NCI-H345 (cell line): ENCODE measurements around the gene ADCY3.
A peak's percentile ranks its signal among the peaks of the same experiment; 100 is the strongest.

Experiments
- DNase-seq: peaks from one replicate; lab custom pipeline; 2025; lab: John Stamatoyannopoulos, UW

The ADCY3 gene

DNA sequence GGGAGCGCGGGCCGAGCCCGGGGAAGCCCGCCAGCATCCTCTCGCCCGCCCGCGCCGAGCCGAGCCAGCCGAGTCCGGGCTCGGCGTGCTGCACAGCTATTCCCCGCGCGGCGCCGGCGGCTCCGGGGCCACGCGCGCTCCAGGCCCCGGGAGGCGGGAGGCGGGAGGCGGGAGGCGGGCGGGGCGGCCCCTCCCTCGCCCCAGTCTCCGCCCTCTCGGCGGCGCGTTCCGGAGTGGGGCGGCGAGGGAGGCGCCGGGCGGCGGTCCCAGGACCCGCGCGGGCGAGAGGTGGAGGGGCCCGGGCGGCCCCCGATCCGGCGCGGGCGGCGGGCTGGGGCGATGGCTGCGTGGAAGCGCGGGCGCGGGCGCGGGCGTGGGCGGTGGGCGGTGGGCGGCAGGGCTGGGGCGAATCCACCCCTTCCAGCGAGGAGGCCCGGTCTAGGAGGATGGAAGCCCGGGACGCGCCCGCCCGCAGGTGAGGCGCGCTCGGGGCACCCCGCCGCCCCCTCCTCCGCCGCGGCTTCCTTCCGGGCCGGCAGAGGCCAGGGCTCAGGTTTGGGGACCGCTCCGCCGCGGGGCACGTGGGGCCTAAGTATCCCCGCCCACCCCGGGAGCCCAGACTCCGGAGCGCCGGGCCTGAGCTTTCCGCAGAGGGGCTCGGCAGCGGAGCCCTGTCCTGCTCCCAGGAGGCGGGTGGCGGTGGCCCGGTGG lies at the start of gene ADCY3:
TSS of gene ADCY3 (minus strand) at position 140 of the 711 bp plus-strand sequence. CDS start 1,250 bp downstream, outside the sequence.
- peak; percentile 64 for DNase-seq

DNA sequence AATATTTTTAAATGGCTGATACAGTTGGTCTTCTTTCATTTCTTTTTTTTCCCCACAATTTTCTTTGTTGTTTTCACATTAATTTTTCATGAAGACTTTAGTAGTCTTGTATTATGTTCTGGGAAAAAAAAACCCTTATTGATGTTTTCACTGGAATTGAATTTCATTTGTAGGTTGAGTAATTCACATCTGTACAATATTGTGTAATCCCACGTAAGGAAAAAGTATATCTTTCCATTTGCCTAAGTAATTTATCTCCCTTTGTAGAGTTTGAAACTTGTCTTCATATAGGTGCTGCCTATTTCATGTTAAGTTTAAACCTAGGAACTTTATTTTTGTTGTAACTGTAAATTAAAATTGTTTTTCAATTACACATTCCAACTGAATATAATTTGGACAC lies 49.7 kb upstream of the ADCY3 start:
- no peak for DNase-seq

DNA sequence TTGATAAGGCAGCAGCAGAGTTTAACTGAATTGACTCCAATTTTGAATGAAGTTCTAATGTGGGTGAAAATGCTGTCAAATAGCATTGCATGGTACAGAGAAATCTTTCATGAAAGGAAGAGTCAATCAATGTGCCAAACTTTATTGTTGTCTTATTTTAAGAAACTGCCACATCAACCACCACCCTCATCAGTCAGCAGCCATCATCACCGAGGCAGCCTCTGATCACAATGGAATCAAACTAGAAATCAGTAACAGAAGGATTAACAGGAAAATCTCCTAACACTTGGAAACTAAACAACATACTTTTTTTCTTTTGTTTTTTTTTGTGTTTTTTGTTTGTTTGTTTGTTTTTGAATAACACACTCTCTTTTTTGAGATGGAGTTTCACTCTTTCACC lies 41.9 kb upstream of the ADCY3 start:
- no peak for DNase-seq

DNA sequence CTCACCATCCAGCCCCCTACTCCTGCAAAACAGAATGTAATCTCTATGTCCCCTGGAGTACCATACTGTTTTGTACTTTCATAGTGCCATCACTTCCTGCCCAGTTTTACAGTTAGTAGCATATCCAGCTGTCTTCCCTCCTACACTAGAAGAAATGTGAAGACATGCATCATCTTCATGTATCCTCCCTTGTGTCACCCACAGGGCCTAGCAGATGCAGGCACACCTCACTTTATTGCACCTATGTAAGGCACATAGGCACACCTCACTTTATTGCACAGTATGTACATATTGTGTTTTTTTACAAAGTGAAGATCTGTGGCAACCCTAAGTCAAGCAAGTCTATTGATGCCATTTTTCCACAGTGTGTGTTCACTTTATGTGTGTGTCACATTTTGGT lies 39.7 kb upstream of the ADCY3 start:
- no peak for DNase-seq

DNA sequence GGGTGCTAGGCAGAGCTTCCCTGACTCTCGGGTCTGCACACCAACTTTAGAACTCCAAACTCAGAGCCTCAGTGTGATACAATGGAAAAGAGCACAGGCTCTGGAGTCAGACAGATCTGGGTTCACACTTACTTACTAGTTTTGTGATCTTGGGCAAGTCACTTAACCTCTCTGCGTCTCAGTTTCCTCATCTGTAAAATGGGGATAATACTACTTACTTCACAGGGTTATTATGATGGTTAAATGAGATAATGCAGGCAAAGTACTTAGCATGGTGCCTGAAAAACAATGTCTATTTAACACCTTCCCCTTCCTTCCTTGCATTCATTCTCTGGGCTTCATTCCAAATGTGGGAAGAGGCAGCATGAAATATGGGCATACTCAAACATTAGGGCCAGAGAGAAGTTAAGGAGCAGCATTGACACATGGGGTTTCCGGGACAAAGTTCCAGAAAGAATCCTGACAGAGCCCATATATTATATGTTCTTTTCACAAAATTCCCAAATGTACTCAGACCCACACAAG lies 38.4 kb upstream of the ADCY3 start:
- no peak for DNase-seq

DNA sequence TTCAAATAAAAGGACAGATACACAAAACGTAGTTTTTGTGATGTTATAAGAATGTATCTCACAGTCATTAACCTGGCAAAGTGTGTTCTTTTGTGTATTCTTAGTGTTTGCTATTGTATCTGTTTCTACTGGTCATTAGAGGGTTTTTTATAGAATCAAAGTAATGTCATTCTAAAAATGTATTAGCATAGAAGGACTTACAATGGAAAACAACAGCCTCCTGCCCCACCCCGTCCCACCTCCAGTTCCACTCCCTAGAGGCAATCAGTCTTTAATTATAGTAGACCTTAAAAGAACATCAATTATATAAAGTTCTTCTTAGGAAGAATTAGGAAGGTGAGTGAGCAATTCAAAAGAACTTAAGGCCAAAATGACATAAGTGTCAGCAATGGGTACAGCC lies 37.9 kb upstream of the ADCY3 start:
- DNase-seq, result no peak

DNA sequence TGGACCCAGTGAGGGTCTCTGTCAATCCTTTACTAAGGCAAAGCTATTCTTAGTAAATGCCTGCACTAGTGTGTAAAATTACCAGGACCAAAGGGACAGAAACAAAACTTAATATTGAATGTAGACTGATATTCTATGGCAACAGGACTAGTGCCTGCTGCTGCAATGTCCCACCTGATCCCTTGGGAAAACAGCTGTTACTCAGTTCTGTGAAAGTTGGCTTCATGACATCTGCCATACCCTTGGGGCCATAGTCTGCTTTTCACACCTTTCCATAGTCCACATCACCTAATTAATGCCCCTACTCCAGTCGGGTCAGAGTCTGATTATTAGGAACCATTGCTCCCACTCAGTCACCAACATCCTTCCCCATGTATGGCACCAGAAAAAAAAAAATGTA lies 37.2 kb upstream of the ADCY3 start:
- DNase-seq, result no peak

DNA sequence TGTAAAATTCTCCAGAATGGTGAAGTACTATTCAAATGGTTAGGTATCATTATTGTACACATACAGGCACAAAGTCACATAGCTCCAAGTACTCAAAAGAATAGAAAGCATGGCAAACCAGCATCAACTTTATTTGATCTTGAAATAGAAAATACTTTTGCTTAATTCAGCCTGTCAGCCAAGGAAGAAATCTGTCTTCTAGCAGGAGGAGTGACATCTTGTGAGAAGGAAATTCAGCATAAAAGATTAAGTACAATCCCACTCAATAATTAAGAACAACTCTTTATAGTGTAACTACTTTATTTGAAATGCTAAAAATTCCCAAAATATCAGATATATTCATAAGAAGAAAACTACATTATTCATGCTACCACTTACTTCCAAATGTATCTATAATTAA lies 35.9 kb upstream of the ADCY3 start:
- DNase-seq, result no peak

DNA sequence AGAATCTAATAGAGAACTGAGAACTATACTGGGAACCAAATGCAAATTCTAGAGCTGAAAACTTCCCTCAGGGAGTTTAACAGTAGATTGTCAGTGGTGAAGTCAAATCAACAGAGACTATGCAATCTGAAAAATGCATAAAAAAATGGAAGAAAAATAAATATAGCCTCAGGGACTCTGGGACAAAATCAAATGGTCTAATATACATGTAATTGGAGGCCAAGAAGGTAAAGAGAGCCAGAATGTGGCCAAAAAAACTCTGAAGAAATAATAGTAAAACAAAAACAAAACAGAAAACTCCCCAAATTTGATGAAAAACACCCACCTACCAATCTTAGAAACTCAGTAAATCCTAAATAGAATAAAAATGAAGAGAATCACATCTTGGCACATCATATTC lies 35.2 kb upstream of the ADCY3 start:
- DNase-seq, result no peak

DNA sequence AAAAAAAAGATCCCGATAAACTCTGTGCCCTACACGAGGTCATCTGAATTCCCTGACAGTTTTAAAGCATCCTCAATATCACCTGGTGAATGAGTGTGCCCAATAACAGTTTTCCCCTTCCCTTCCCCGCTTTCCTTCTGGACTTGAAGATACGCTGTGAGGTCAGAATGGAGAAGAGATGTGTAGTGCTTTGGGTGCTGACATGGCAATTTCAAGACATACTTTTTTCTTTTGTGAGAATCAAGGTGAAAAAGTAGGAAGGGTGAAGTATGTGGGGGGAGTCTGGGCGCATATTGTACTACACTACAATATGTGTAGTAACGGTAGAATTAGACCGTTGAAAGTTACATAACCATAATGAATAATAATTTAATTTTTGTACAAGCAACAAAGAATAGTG lies 30.1 kb upstream of the ADCY3 start:
- no peak for DNase-seq

DNA sequence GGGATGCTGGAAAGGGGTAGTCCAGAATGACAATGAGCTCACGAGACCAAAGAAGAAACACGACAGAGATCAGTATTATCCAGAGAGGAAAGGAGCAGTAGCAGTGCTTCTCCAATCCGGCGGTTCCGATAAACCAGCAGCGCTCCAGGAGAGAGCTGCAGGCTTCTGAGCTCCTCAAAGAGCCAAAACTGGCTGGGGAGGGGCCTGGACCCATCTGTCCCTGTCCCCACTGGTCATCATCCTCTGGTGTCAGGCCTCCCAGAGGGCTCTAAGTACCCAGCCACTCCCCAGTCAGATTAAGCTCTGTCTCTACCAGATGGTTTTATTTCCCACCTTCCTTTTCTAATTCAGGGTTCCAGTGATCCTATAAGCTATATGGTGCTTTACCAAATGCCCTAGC lies 28.5 kb upstream of the ADCY3 start:
- DNase-seq, result no peak

DNA sequence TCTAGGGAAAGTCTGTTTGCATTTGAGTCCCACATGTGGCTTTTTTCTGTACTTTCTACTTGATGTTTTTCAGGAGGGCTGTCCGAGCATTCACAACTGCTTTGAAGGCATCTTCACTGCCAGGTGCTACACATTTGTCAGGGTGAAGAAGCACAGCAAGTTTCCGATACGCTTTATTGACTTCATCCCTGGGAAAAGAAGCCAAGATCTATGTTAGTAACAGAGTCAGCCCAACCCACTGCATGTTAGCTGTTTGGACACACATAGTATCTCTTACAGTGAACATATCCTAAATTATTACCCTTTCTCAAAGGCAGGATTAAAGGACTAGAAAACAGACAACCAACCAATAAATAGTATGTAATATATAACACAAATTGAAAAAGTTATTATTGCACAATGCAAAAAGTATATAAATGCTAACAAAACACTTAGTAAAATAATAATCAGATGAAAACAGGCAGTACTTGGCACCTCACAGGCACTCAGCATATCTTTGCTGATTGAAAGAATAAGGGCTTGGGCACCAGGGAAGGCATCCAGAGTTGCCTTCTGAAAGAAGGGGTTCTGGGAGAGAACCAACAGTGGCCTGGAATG lies 27.6 kb upstream of the ADCY3 start:
- no peak for DNase-seq

DNA sequence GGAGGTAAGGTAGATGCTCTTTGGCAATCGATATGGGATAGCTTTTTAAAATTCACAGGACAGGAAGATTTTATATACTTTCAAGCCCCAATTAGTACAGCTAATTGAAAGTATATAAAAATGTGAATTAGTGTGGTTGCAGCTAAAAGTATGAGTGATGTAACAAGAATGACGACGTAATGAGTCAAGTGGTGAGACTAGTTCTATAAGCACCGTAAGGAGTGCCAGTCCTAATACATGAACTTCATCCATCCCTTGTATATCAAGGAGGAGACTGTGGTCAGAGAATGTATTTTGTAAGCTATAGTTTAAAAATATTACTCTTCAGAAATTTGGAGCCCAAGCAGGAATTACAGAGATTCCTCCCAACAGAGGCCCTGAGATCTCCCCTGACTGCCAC lies 25.9 kb upstream of the ADCY3 start:
- no peak for DNase-seq

DNA sequence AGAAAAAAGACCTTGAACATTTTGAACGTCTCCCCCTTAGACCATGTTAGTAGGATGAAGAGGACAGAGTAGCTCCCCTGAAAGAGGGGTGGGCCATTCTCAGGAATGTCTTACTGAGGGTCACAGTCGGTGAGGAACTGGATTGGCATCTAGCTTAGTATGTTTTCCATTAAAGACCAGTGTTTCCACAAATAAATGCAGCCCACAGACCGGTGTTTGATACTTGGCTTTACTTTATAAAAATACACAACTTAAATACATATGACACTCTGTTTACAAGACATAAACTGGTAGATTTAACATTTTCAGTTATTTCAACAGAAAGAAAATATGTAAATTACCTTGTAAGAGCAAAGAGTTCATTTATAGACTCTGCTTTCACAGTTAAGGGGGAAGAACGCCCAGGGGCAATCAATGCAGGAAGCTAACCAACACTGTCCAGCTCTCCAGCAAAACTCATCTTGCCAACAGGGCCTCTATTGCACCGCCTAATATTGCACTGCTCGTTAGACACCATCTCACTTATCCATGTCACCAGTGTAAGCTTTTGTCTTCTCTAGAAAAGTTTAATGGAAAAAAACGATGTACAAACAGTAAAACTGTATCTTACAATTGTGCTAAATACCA lies 23.5 kb upstream of the ADCY3 start:
- no peak for DNase-seq

DNA sequence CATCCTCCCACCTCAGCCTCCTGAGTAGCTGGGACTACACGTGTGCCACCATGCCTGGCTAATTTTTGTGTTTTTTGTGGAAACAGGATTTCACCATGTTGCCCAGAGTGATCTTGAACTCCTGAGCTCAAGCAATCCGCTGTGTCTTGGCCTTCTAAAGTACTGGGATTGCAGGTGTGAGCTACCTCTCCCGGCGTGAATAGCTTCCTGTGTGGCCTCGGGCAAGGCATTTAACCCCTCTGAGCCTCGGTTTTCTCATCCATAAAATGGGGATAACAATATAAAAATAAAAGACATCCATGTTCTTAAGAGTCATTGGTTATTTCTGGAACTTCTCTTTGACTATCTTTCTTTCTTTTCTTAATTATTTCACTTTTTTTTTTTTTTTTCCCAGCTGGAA lies 19.3 kb upstream of the ADCY3 start:
- DNase-seq, result no peak

DNA sequence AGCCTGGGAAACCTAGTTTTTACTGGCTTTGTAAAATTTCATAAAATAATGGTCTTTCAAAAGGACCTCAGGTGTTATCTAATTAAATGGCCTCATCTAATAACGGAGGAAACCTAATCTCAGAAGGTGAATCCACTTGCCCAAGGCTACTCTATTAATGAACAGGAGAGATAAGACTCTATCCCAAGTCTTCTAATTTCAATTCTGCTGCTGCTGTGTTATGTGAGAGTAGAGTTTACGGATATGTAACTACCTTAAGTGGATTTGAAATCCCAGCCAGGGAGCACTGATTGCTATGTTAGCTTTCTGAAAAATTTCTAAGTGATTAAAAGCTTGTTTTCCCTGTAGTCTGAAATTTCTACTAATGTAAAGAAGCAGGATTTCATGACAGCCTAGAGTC lies 17.2 kb upstream of the ADCY3 start:
- DNase-seq, result no peak

DNA sequence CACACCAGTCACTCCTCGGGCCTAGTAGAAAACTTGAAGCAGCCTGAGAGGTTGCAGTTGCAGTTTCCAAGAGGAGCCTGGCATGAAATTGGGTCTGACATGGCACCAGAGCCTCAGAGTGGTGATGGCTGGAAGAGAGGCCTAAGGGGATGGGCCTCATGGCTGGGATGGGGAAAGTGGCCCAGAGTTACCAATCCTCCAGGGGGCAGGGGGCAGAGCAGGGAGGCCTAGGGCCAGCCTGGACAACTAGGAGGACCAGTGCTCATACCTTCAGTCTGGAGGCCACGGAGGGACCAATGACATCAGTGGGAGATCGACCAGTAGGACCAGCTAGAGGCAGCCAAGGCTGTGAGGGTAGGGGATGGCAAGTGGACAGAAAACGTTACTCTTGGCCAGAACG lies 15.1 kb upstream of the ADCY3 start:
- no peak for DNase-seq

DNA sequence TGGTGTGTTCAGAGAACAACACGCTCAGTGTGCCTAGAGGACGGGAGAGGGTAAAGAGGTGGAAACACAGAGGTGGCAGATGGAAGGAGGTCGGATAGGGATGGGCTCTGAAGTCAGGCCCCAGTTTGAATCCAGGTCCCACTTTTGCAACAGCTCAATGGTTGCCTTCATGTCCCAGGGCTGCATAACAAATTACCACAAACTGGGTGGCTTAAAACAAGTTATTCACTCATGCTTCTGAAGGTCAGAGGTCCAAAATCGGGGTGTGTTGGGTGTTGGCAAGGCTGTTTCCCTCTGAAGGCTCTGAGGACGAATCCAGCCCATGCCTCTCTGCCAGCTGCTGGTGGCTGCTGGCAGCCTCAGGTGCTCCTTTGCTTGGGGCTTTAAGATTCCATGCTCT lies 12.7 kb upstream of the ADCY3 start:
- no peak for DNase-seq

DNA sequence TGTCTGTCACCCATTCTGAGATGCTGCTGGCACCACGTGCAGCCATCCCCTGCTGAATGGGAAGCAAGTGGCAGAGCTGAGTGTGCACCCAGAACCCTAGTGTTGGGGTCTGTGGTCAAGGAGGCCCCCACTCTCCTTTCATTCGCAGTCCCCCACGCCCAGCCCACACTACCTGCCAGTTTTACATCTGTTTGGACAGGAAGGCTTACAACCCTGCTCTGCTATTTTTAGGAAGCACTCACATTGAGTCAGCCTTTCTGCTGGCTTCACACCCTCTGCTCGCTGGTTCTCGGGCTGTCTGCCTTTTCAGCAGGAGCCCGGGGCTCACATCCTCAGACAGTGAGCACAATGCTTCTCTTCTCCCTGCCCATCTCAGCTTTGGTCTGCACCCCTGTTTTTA lies 10.7 kb upstream of the ADCY3 start:
- no peak for DNase-seq

DNA sequence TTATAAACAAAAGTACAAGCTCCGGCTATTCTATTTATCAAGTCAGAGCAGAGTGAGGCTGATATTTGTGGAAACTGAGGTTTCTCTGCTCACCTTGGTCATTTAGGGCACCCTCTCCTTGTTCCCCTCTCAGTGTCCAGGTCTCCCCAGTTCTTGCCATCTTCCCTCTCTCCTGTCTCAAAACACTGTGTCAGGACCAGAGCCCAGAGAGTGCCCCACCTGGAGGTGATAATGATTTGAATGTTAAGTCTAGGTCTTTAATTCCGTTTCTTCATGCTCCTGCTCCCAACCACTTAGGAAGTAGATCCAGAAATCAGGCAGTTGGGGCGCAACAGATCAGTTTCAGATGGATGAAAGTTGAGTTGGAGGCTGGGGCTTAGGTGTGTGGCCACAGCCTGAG lies 9.2 kb upstream of the ADCY3 start:
- no peak for DNase-seq

DNA sequence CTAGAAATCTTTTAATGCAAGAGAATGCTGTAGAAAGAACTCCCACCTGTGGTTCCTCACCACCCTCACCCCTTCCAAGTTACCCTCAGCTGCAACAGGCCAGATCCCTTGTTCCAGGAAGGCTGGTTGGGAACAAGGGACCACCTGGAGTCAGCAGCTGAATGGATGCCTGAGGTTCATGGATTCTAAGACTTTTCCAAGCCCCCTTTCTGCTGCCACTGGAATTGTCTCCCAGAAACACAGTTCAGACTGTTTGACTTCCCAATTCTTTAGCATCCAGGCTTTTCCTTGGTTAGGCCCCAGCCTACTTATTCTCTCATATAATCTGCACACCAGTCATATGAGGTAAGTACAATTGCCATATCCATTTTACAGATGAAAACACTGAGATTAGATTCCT lies 8.0 kb upstream of the ADCY3 start:
- DNase-seq, result no peak

DNA sequence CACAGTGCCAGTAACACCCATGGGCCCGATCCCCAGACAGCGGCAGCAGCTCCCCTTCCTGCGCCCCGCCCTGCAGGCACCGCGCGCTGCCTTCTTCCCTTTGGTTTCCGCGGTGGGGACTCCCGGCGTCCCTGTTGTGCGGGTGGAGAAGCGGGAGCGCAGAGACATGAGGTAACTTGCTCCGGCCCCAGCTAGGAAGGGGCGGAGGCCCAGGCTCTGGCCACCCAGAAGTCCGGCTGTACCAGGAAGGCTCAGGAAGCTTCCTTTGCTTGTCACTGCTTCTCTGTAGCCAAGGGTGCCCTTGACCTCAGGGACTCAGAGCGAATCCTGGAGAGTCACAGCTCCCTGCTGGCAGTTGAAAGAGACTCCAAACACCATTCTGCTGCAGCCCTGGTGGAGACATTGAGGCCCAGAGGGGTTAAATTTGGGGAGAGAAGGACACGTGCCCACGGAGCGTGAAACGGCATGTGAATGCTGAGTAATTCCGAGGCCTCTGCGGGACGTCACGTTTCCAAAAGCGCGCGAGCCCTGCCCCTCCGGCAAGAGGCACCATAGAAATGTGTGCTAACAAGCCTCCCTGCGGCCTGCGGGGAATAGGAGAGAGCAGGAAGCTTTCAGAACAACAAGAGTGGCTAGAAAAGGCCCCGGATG lies 6.7 kb upstream of the ADCY3 start:
- DNase-seq, result no peak

DNA sequence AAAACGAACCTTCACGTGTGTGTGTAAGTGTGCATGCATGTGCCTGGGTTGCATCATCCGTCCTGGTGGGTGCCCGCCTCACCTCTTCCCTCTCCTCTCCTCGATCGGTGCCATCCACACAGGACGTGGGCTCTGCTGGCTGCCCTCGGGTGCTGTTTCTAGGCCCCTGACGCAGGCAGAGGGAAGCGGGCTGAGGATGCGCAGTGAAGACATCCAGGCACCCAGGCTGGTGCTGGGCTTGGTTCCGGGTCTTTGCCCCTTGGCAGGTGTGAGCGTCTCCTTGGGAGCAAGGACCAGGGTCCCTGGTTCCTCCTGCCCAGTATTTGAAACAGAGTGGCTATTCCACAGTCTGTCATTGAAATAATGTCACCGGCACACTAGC lies 6.2 kb upstream of the ADCY3 start:
- DNase-seq, result no peak
